ENCODE results near the gene CEP162.
"Not testable (repeated sequence)": the region's sequence is repeated elsewhere in the genome, so short reads cannot be mapped to it uniquely, and the experiment has no call there.

Gene CEP162

GRCh38 chr6:84141521-84141920 lies 85.9 kb downstream of the CEP162 start:
- H3K27me3 ChIP-seq (ENCODE audit: control insufficient read depth in 1 of 2, insufficient read depth in 2 of 2, low read length in 2 of 2), result no peaks in the 10 kb centered on the region
- H3K36me3 ChIP-seq (ENCODE audit: insufficient read depth, low read length), result peaks cover 6% of the 10 kb centered on the region
- H3K4me1 ChIP-seq (ENCODE audit: insufficient read depth, low read length), result no peaks in the 10 kb centered on the region
- no peak overlapping the region for H3K27ac ChIP-seq (ENCODE audit: low read depth, low read length)
- H3K9ac ChIP-seq (ENCODE audit: low read length), result no peak overlapping the region
- no peaks in the 10 kb centered on the region for H3K9me3 ChIP-seq (ENCODE audit: low read length)
- no peak overlapping the region for H3K4me3 ChIP-seq (ENCODE audit: low read depth in 1 of 2, low read length in 2 of 2)

GRCh38 chr6:84139311-84139710 lies 88.1 kb downstream of the CEP162 start:
- H3K36me3 ChIP-seq (ENCODE audit: insufficient read depth, low read length), result peaks cover 6% of the 10 kb centered on the region

GRCh38 chr6:84137989-84138575 lies 89.4 kb downstream of the CEP162 start:
- Histone ChIP-seq H3K4me1 (ENCODE audit: insufficient read depth, low read length) (no peaks in the 10 kb centered on the region), H3K36me3 (ENCODE audit: insufficient read depth, low read length) (peaks cover 6% of the 10 kb centered on the region), H3K27me3 (ENCODE audit: control insufficient read depth in 1 of 2, insufficient read depth in 2 of 2, low read length in 2 of 2) (no peaks in the 10 kb centered on the region), H3K4me3 (ENCODE audit: low read depth in 1 of 2, low read length in 2 of 2) (no peak overlapping the region), H3K9ac (ENCODE audit: low read length) (no peak overlapping the region), H3K9me3 (ENCODE audit: low read length) (no peaks in the 10 kb centered on the region), H3K27ac (ENCODE audit: low read depth, low read length) (no peak overlapping the region)

More at GRCh38 chr6:84139311-84139710, 88.1 kb downstream of the CEP162 start:
- no peak overlapping the region for H3K27ac ChIP-seq (ENCODE audit: low read depth, low read length)
- no peak overlapping the region for H3K9ac ChIP-seq (ENCODE audit: low read length)
- H3K4me1 ChIP-seq (ENCODE audit: insufficient read depth, low read length), result no peaks in the 10 kb centered on the region
- no peaks in the 10 kb centered on the region for H3K9me3 ChIP-seq (ENCODE audit: low read length)
- no peak overlapping the region for H3K4me3 ChIP-seq (ENCODE audit: low read depth in 1 of 2, low read length in 2 of 2)
- H3K27me3 ChIP-seq (ENCODE audit: control insufficient read depth in 1 of 2, insufficient read depth in 2 of 2, low read length in 2 of 2), result no peaks in the 10 kb centered on the region

GRCh38 chr6:84137051-84137375 lies 90.4 kb downstream of the CEP162 start:
- Histone ChIP-seq H3K27me3 (ENCODE audit: control insufficient read depth in 1 of 2, insufficient read depth in 2 of 2, low read length in 2 of 2) (no peaks in the 10 kb centered on the region), H3K36me3 (ENCODE audit: insufficient read depth, low read length) (peaks cover 6% of the 10 kb centered on the region), H3K27ac (ENCODE audit: low read depth, low read length) (no peak overlapping the region), H3K4me3 (ENCODE audit: low read depth in 1 of 2, low read length in 2 of 2) (no peak overlapping the region), H3K9ac (ENCODE audit: low read length) (no peak overlapping the region), H3K4me1 (ENCODE audit: insufficient read depth, low read length) (no peaks in the 10 kb centered on the region), H3K9me3 (ENCODE audit: low read length) (no peaks in the 10 kb centered on the region)

- Histone ChIP-seq H3K4me1 (ENCODE audit: insufficient read depth, low read length) (no peaks in the 10 kb centered on the region), H3K27me3 (ENCODE audit: control insufficient read depth in 1 of 2, insufficient read depth in 2 of 2, low read length in 2 of 2) (no peaks in the 10 kb centered on the region), H3K27ac (ENCODE audit: low read depth, low read length) (no peak overlapping the region), H3K4me3 (ENCODE audit: low read depth in 1 of 2, low read length in 2 of 2) (no peak overlapping the region), H3K36me3 (ENCODE audit: insufficient read depth, low read length) (peaks cover 6% of the 10 kb centered on the region), H3K9ac (ENCODE audit: low read length) (no peak overlapping the region), H3K9me3 (ENCODE audit: low read length) (no peaks in the 10 kb centered on the region)
Observed at GRCh38 chr6:84136364-84137050, 90.9 kb downstream of the CEP162 start.

- no peak overlapping the region for H3K4me3 ChIP-seq (ENCODE audit: low read depth in 1 of 2, low read length in 2 of 2)
- H3K27ac ChIP-seq (ENCODE audit: low read depth, low read length), result no peak overlapping the region
- H3K4me1 ChIP-seq (ENCODE audit: insufficient read depth, low read length), result no peaks in the 10 kb centered on the region
- H3K36me3 ChIP-seq (ENCODE audit: insufficient read depth, low read length), result peaks cover 6% of the 10 kb centered on the region
- no peaks in the 10 kb centered on the region for H3K9me3 ChIP-seq (ENCODE audit: low read length)
- no peaks in the 10 kb centered on the region for H3K27me3 ChIP-seq (ENCODE audit: control insufficient read depth in 1 of 2, insufficient read depth in 2 of 2, low read length in 2 of 2)
- H3K9ac ChIP-seq (ENCODE audit: low read length), result no peak overlapping the region
Observed at GRCh38 chr6:84135291-84135690, 92.2 kb downstream of the CEP162 start.

GRCh38 chr6:84133385-84133784 lies 94.1 kb downstream of the CEP162 start:
- H3K36me3 ChIP-seq (ENCODE audit: insufficient read depth, low read length); H3K27ac ChIP-seq (ENCODE audit: low read depth, low read length); H3K9me3 ChIP-seq (ENCODE audit: low read length); H3K27me3 ChIP-seq (ENCODE audit: control insufficient read depth in 1 of 2, insufficient read depth in 2 of 2, low read length in 2 of 2); H3K9ac ChIP-seq (ENCODE audit: low read length); H3K4me1 ChIP-seq (ENCODE audit: insufficient read depth, low read length); H3K4me3 ChIP-seq (ENCODE audit: low read depth in 1 of 2, low read length in 2 of 2): not testable (repeated sequence)

GRCh38 chr6:84129588-84129987 lies 97.9 kb downstream of the CEP162 start:
- not testable (repeated sequence) for H3K4me1 ChIP-seq (ENCODE audit: insufficient read depth, low read length); H3K27me3 ChIP-seq (ENCODE audit: control insufficient read depth in 1 of 2, insufficient read depth in 2 of 2, low read length in 2 of 2); H3K9ac ChIP-seq (ENCODE audit: low read length); H3K9me3 ChIP-seq (ENCODE audit: low read length); H3K4me3 ChIP-seq (ENCODE audit: low read depth in 1 of 2, low read length in 2 of 2); H3K27ac ChIP-seq (ENCODE audit: low read depth, low read length)
- H3K36me3 ChIP-seq (ENCODE audit: insufficient read depth, low read length), result peaks cover 11% of the 10 kb centered on the region

- H3K36me3 ChIP-seq (ENCODE audit: insufficient read depth, low read length), result peaks cover 11% of the 10 kb centered on the region
- no peak overlapping the region for H3K9ac ChIP-seq (ENCODE audit: low read length)
- no peaks in the 10 kb centered on the region for H3K27me3 ChIP-seq (ENCODE audit: control insufficient read depth in 1 of 2, insufficient read depth in 2 of 2, low read length in 2 of 2)
- no peak overlapping the region for H3K4me3 ChIP-seq (ENCODE audit: low read depth in 1 of 2, low read length in 2 of 2)
- no peak overlapping the region for H3K27ac ChIP-seq (ENCODE audit: low read depth, low read length)
- H3K9me3 ChIP-seq (ENCODE audit: low read length), result no peaks in the 10 kb centered on the region
- no peaks in the 10 kb centered on the region for H3K4me1 ChIP-seq (ENCODE audit: insufficient read depth, low read length)
Observed at GRCh38 chr6:84123186-84123585, 104.3 kb downstream of the CEP162 start.

- no peak overlapping the region for H3K9ac ChIP-seq (ENCODE audit: low read length)
- H3K9me3 ChIP-seq (ENCODE audit: low read length), result no peaks in the 10 kb centered on the region
- H3K4me1 ChIP-seq (ENCODE audit: insufficient read depth, low read length), result no peaks in the 10 kb centered on the region
- H3K27ac ChIP-seq (ENCODE audit: low read depth, low read length), result no peak overlapping the region
- no peak overlapping the region for H3K4me3 ChIP-seq (ENCODE audit: low read depth in 1 of 2, low read length in 2 of 2)
- H3K36me3 ChIP-seq (ENCODE audit: insufficient read depth, low read length), result no peaks in the 10 kb centered on the region
- no peaks in the 10 kb centered on the region for H3K27me3 ChIP-seq (ENCODE audit: control insufficient read depth in 1 of 2, insufficient read depth in 2 of 2, low read length in 2 of 2)
Observed at GRCh38 chr6:84119277-84119676, 108.2 kb downstream of the CEP162 start.

- Histone ChIP-seq H3K4me3 (ENCODE audit: low read depth in 1 of 2, low read length in 2 of 2) (no peak overlapping the region), H3K27me3 (ENCODE audit: control insufficient read depth in 1 of 2, insufficient read depth in 2 of 2, low read length in 2 of 2) (no peaks in the 10 kb centered on the region), H3K27ac (ENCODE audit: low read depth, low read length) (no peak overlapping the region), H3K9ac (ENCODE audit: low read length) (no peak overlapping the region), H3K4me1 (ENCODE audit: insufficient read depth, low read length) (no peaks in the 10 kb centered on the region), H3K36me3 (ENCODE audit: insufficient read depth, low read length) (no peaks in the 10 kb centered on the region), H3K9me3 (ENCODE audit: low read length) (no peaks in the 10 kb centered on the region)
Observed at GRCh38 chr6:84118191-84118590, 109.3 kb downstream of the CEP162 start.

GRCh38 chr6:84114933-84115594 lies 112.4 kb downstream of the CEP162 start:
- not testable (repeated sequence) for H3K27ac ChIP-seq (ENCODE audit: low read depth, low read length); H3K9me3 ChIP-seq (ENCODE audit: low read length); H3K27me3 ChIP-seq (ENCODE audit: control insufficient read depth in 1 of 2, insufficient read depth in 2 of 2, low read length in 2 of 2); H3K36me3 ChIP-seq (ENCODE audit: insufficient read depth, low read length); H3K4me1 ChIP-seq (ENCODE audit: insufficient read depth, low read length); H3K9ac ChIP-seq (ENCODE audit: low read length); H3K4me3 ChIP-seq (ENCODE audit: low read depth in 1 of 2, low read length in 2 of 2)

All from muscle layer of colon (tissue), 2 donors.